ENCODE data around the gene PLA2G12A. TPM values are rescaled to one million over a fixed set of nuclear protein-coding genes. Genes with fewer than 3 reads are reported as not detected.

The PLA2G12A gene
- total RNA-seq, 1 experiment from 2014 or later: 36.3 TPM

GRCh38 chr4:109722357-109722756 is 7.5 kb downstream of the PLA2G12A start:
- ChIA-PET POLR2A (ENCODE audit: unreplicated experiment) (no interaction called here), CTCF (no interaction called here)
- TF ChIP-seq EZH2 (IDR thresholded peaks at IDR 0.05; ENCODE audit: low read depth) (no peak), CTCF (conservative IDR thresholded peaks at IDR 0.05) (no peak)
- Histone ChIP-seq H3K9me2 (ENCODE audit: insufficient read depth) (no peaks in the 10 kb centered on the region), H3K4me2 (no peak overlapping the region), H3K27ac (no peak overlapping the region), H3K27me3 (ENCODE audit: insufficient read depth, low read depth) (no peaks in the 10 kb centered on the region), H4K20me1 (ENCODE audit: insufficient read depth) (no peaks in the 10 kb centered on the region), H3K9me3 (ENCODE audit: insufficient read depth, low read depth) (no peaks in the 10 kb centered on the region), H3K36me3 (ENCODE audit: low read depth) (no peaks in the 10 kb centered on the region), H3K79me2 (ENCODE audit: low read depth) (peaks cover 50% of the 10 kb centered on the region), H3F3A (ENCODE audit: insufficient read depth, low read depth) (no peaks in the 10 kb centered on the region), H2AFZ (no peak overlapping the region), H3K4me1 (replicated peaks; ENCODE audit: insufficient read depth) (peaks cover 1% of the 10 kb centered on the region; the same call in 1 of the 2 replicates), H3K4me3 (no peak overlapping the region)
- BruUV-seq (replicated peaks): no TSS peak
- intact Hi-C loops (cut with micrococcal nuclease; ENCODE audit: unreplicated experiment): no loop called here
- DNase-seq: no peak

GRCh38 chr4:109721033-109721432 is 8.8 kb downstream of the PLA2G12A start:
- H3F3A ChIP-seq (ENCODE audit: insufficient read depth, low read depth): no peaks in the 10 kb centered on the region
- H3K36me3 ChIP-seq (ENCODE audit: low read depth): no peaks in the 10 kb centered on the region
- H4K20me1 ChIP-seq (ENCODE audit: insufficient read depth): no peaks in the 10 kb centered on the region
- H3K4me3 ChIP-seq: no peak overlapping the region
- H3K9me3 ChIP-seq (ENCODE audit: insufficient read depth, low read depth): no peaks in the 10 kb centered on the region
- H3K9me2 ChIP-seq (ENCODE audit: insufficient read depth): no peaks in the 10 kb centered on the region
- H3K79me2 ChIP-seq (ENCODE audit: low read depth): peaks cover 38% of the 10 kb centered on the region
- H3K27ac ChIP-seq: no peak overlapping the region
- DNase-seq: no peak
- intact Hi-C loops (cut with micrococcal nuclease; ENCODE audit: unreplicated experiment): no loop called here
- H3K4me1 ChIP-seq (replicated peaks; ENCODE audit: insufficient read depth): no peaks in the 10 kb centered on the region
- TF ChIP-seq CTCF (conservative IDR thresholded peaks at IDR 0.05) (no peak), EZH2 (IDR thresholded peaks at IDR 0.05; ENCODE audit: low read depth) (no peak)
- ChIA-PET POLR2A (ENCODE audit: unreplicated experiment) (no interaction called here), CTCF (no interaction called here)
- no peaks in the 10 kb centered on the region for H3K27me3 ChIP-seq (ENCODE audit: insufficient read depth, low read depth)
- no peak overlapping the region for H2AFZ ChIP-seq
- BruUV-seq (replicated peaks): no TSS peak
- H3K4me2 ChIP-seq: no peak overlapping the region

GRCh38 chr4:109719604-109720003 is 10.3 kb downstream of the PLA2G12A start:
- H3F3A ChIP-seq (ENCODE audit: insufficient read depth, low read depth): no peaks in the 10 kb centered on the region
- H3K36me3 ChIP-seq (ENCODE audit: low read depth): no peaks in the 10 kb centered on the region
- no peaks in the 10 kb centered on the region for H4K20me1 ChIP-seq (ENCODE audit: insufficient read depth)
- no peak overlapping the region for H2AFZ ChIP-seq
- H3K4me2 ChIP-seq: no peak overlapping the region
- H3K27me3 ChIP-seq (ENCODE audit: insufficient read depth, low read depth): no peaks in the 10 kb centered on the region
- no peaks in the 10 kb centered on the region for H3K9me3 ChIP-seq (ENCODE audit: insufficient read depth, low read depth)
- CTCF ChIA-PET: no interaction called here
- H3K4me1 ChIP-seq (replicated peaks; ENCODE audit: insufficient read depth): no peaks in the 10 kb centered on the region
- peaks cover 30% of the 10 kb centered on the region for H3K79me2 ChIP-seq (ENCODE audit: low read depth)
- H3K9me2 ChIP-seq (ENCODE audit: insufficient read depth): no peaks in the 10 kb centered on the region
- intact Hi-C loops (cut with micrococcal nuclease; ENCODE audit: unreplicated experiment): no loop called here
- POLR2A ChIA-PET (ENCODE audit: unreplicated experiment): no interaction called here
- H3K27ac ChIP-seq: no peak overlapping the region
- no peak for DNase-seq
- no TSS peak for BruUV-seq (replicated peaks)
- TF ChIP-seq CTCF (conservative IDR thresholded peaks at IDR 0.05) (no peak), EZH2 (IDR thresholded peaks at IDR 0.05; ENCODE audit: low read depth) (no peak)
- H3K4me3 ChIP-seq: no peak overlapping the region
